ENCODE data around the gene PPM1L.
"Not testable (repeated sequence)": the region's sequence is repeated elsewhere in the genome, so short reads cannot be mapped to it uniquely, and the experiment has no call there.

The PPM1L gene

DNA sequence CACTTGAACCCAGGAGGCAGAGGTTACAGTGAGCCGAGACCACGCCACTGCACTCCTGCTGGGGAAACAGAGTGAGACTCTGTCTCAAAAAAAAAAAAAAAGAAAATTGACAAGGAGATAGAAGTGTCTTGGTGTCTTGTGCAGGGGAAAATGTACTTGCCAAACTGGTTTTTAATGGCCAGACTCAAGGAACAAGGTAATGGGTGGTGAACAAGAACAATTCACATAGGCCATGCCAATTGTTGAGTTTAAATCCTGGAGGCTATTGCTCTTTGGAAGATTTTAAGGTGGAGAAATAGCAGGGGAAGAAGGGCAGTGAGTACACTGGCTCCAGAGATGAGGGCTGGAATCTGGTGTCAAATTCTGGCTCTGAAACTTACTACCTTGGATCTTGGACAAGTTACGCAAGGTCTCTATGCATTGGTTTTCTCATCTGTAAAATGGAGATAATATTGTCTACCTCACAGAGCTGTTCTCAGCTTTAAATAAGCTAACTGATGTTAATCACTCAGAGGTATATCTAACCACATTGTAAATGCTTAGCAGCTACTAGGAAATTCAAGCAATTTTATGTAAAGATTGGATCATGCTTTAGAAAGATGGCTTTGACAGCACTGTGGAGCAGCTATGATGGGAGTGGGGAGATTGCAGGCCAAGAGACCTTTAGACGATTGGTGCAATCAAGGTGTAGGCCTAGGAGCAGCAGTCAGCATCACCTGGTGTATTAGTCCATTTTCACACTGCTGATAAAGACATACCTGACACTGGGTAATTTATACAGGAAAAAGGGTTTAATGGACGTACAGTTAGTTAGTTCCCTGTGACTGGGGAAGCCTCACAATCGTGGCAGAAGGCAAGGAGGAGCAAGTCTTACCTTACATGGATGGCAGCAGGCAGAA is 270.8 kb downstream of the PPM1L start:
- no peak overlapping the region for H3K4me3 ChIP-seq (ENCODE audit: low read length)
- H2BK15ac ChIP-seq (replicated peaks; ENCODE audit: low read depth) = no peak overlapping the region
- H3K4me1 ChIP-seq (ENCODE audit: control insufficient read depth, low read depth, low read length) = no peaks in the 10 kb centered on the region
- no peak overlapping the region for H4K5ac ChIP-seq (ENCODE audit: low read length)
- no peak overlapping the region for H3K56ac ChIP-seq (ENCODE audit: low read length)
- no peak overlapping the region for H3K4me2 ChIP-seq (ENCODE audit: low read length)
- H4K8ac ChIP-seq (ENCODE audit: low read depth, low read length) = no peak overlapping the region
- H2AK5ac ChIP-seq (ENCODE audit: low read length) = no peak overlapping the region
- no peaks in the 10 kb centered on the region for H3K79me1 ChIP-seq (ENCODE audit: low read length)
- H2BK120ac ChIP-seq (ENCODE audit: low read depth, low read length) = no peak overlapping the region
- H3K9ac ChIP-seq (ENCODE audit: low read length) = no peak overlapping the region
- H3K27ac ChIP-seq (ENCODE audit: low read depth, low read length) = no peak overlapping the region
- no peak overlapping the region for H3K4ac ChIP-seq (ENCODE audit: low read depth, low read length)
- no peaks in the 10 kb centered on the region for H3K27me3 ChIP-seq (ENCODE audit: insufficient read depth, low read length, poor library complexity)
- no peak overlapping the region for H3K18ac ChIP-seq (ENCODE audit: low read length)
- no peak overlapping the region for H3K23ac ChIP-seq (ENCODE audit: low read length)
- H2BK5ac ChIP-seq (ENCODE audit: low read length) = no peak overlapping the region
- no peaks in the 10 kb centered on the region for H3K36me3 ChIP-seq (ENCODE audit: control insufficient read depth, insufficient read depth, low read length)
- no peak for DNase-seq
- no CpG with 5 or more reads among the region's 6 CpGs for WGBS (ENCODE audit: extremely low coverage, insufficient coverage, low lambda C conversion rate)
- H3K79me2 ChIP-seq (ENCODE audit: control insufficient read depth, insufficient read depth, low read length) = no peaks in the 10 kb centered on the region

DNA sequence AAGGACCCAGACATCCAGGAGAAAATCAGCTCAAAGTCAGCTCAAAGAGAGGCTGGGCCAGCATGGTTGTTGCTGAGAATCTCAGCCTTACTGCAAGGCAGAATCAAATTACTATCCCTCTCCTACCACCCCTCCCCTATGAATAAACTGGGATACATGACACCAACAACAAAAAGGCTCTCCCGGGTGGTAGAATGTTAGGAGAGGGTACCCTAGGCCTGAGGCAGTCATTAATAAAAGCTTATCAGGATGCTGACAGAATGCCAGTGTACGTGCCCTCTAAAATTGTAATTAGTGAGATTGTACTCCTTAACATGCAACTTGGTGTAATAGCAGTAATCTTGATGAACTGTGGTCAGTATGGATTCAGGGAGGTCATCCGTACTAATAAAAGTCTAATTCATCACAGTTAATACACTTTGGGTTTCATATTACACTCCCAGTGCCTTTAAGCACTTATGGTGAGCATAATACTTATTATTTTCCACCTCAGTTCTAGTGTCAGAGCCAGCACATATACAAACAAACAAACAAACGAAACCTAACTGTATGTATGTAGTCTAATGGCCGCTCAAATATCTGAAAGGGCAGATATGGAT is 272.6 kb downstream of the PPM1L start:
- Histone ChIP-seq H3K4ac (ENCODE audit: low read depth, low read length) (no peak overlapping the region), H2BK120ac (ENCODE audit: low read depth, low read length) (no peak overlapping the region), H2AK5ac (ENCODE audit: low read length) (no peak overlapping the region), H3K36me3 (ENCODE audit: control insufficient read depth, insufficient read depth, low read length) (no peaks in the 10 kb centered on the region), H3K79me1 (ENCODE audit: low read length) (no peaks in the 10 kb centered on the region), H3K56ac (ENCODE audit: low read length) (no peak overlapping the region), H2BK5ac (ENCODE audit: low read length) (no peak overlapping the region), H3K4me1 (ENCODE audit: control insufficient read depth, low read depth, low read length) (no peaks in the 10 kb centered on the region), H4K5ac (ENCODE audit: low read length) (no peak overlapping the region), H3K27me3 (ENCODE audit: insufficient read depth, low read length, poor library complexity) (no peaks in the 10 kb centered on the region), H4K8ac (ENCODE audit: low read depth, low read length) (no peak overlapping the region), H3K4me3 (ENCODE audit: low read length) (no peak overlapping the region), H3K79me2 (ENCODE audit: control insufficient read depth, insufficient read depth, low read length) (no peaks in the 10 kb centered on the region), H3K27ac (ENCODE audit: low read depth, low read length) (no peak overlapping the region), H2BK15ac (replicated peaks; ENCODE audit: low read depth) (no peak overlapping the region), H3K4me2 (ENCODE audit: low read length) (no peak overlapping the region), H3K9ac (ENCODE audit: low read length) (no peak overlapping the region), H3K18ac (ENCODE audit: low read length) (no peak overlapping the region), H3K23ac (ENCODE audit: low read length) (no peak overlapping the region)
- no CpG with 5 or more reads among the region's 5 CpGs for WGBS (ENCODE audit: extremely low coverage, insufficient coverage, low lambda C conversion rate)
- DNase-seq = peak; percentile 9

DNA sequence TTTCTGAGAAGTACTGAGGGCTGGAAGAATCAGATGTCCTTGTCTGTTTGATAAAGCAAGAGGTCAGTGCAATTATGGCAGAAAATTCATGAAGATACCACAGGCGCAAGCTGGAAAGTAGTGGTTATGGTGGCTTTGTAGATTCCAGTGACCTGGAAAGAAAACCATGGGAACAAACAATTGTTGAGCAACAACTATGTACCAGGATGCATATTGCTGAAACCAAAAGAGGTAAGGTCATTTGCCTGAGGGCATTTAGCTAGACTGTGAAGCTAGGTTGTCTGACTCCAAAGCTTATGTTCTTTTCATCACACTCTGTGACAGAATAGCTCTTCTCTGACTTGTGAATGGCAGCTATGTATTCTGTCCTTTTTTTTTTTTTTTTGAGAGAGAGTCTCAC is 275.1 kb downstream of the PPM1L start:
- WGBS (ENCODE audit: extremely low coverage, insufficient coverage, low lambda C conversion rate) = no CpG with 5 or more reads among the region's 1 CpG
- no peak overlapping the region for H4K5ac ChIP-seq (ENCODE audit: low read length)

DNA sequence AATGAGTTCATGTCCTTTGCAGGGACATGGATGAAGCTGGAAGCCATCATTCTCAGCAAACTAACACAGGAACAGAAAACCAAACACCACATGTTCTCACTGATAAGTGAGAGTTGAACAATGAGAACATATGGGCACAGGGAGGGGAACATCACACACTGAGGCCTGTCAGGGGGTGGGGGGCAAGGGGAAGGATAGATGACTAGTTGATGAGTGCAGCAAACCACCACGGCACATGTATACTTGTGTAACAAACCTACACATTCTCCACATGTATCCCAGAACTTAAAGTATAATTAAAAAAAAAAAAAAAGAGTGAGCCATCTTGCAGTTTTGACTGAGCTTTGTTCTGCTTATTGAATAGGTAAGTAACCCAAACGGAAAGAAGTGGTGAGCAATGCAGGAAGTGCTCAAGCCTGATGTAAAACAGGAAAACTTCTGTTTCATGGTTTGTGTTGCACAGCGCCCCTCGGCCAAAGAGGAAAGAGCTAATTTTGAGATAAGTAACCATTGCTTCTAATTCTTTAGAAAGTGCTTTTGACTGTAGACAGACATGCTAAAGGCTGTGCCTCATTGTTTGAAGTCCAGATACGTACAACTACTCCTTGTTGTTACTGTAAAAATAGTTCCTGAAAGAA is 279.0 kb downstream of the PPM1L start:
- WGBS (ENCODE audit: extremely low coverage, insufficient coverage, low lambda C conversion rate) = no CpG with 5 or more reads among the region's 5 CpGs
- not testable (repeated sequence) for H3K79me2 ChIP-seq (ENCODE audit: control insufficient read depth, insufficient read depth, low read length); H3K4me3 ChIP-seq (ENCODE audit: low read length); H4K8ac ChIP-seq (ENCODE audit: low read depth, low read length); H3K4me1 ChIP-seq (ENCODE audit: control insufficient read depth, low read depth, low read length); H3K36me3 ChIP-seq (ENCODE audit: control insufficient read depth, insufficient read depth, low read length); H3K79me1 ChIP-seq (ENCODE audit: low read length); H2AK5ac ChIP-seq (ENCODE audit: low read length); H3K9ac ChIP-seq (ENCODE audit: low read length); H2BK5ac ChIP-seq (ENCODE audit: low read length); H3K4ac ChIP-seq (ENCODE audit: low read depth, low read length); H3K18ac ChIP-seq (ENCODE audit: low read length); H3K56ac ChIP-seq (ENCODE audit: low read length); DNase-seq; H3K27ac ChIP-seq (ENCODE audit: low read depth, low read length); H2BK15ac ChIP-seq (replicated peaks; ENCODE audit: low read depth); H3K4me2 ChIP-seq (ENCODE audit: low read length); H4K5ac ChIP-seq (ENCODE audit: low read length); H3K23ac ChIP-seq (ENCODE audit: low read length); H3K27me3 ChIP-seq (ENCODE audit: insufficient read depth, low read length, poor library complexity); H2BK120ac ChIP-seq (ENCODE audit: low read depth, low read length)

More for the DNA sequence above, 275.1 kb downstream of the PPM1L start:
- DNase-seq = no peak
- Histone ChIP-seq H3K4ac (ENCODE audit: low read depth, low read length) (no peak overlapping the region), H3K79me1 (ENCODE audit: low read length) (no peaks in the 10 kb centered on the region), H3K56ac (ENCODE audit: low read length) (no peak overlapping the region), H3K4me1 (ENCODE audit: control insufficient read depth, low read depth, low read length) (no peaks in the 10 kb centered on the region), H3K9ac (ENCODE audit: low read length) (no peak overlapping the region), H2BK15ac (replicated peaks; ENCODE audit: low read depth) (no peak overlapping the region), H3K27ac (ENCODE audit: low read depth, low read length) (no peak overlapping the region), H2AK5ac (ENCODE audit: low read length) (no peak overlapping the region), H3K27me3 (ENCODE audit: insufficient read depth, low read length, poor library complexity) (no peaks in the 10 kb centered on the region), H3K18ac (ENCODE audit: low read length) (no peak overlapping the region), H3K79me2 (ENCODE audit: control insufficient read depth, insufficient read depth, low read length) (no peaks in the 10 kb centered on the region), H3K4me3 (ENCODE audit: low read length) (no peak overlapping the region), H4K8ac (ENCODE audit: low read depth, low read length) (no peak overlapping the region), H2BK120ac (ENCODE audit: low read depth, low read length) (no peak overlapping the region), H3K4me2 (ENCODE audit: low read length) (no peak overlapping the region), H3K36me3 (ENCODE audit: control insufficient read depth, insufficient read depth, low read length) (no peaks in the 10 kb centered on the region), H2BK5ac (ENCODE audit: low read length) (no peak overlapping the region), H3K23ac (ENCODE audit: low read length) (no peak overlapping the region)

DNA sequence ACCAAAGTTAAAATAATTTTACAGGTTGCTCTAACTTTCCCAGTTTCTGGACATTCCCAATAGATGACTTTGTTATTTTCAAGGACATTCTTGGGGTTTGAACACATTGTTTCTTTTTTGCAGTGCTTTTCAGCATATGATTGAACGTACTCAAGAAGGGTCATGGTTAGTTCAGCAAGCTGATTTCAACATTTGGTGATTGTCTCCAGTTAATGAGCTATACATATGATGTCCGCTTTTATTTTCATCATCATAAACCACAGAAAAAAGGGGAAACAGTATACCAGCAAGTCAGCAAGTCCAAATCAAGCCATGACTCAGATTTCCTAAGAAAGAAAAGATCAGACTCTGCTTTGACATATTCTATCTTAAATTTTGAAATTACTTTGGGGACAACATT is 279.7 kb downstream of the PPM1L start:
- Histone ChIP-seq H3K4me1 (ENCODE audit: control insufficient read depth, low read depth, low read length) (no peaks in the 10 kb centered on the region), H3K79me2 (ENCODE audit: control insufficient read depth, insufficient read depth, low read length) (no peaks in the 10 kb centered on the region), H2BK15ac (replicated peaks; ENCODE audit: low read depth) (no peak overlapping the region), H2BK120ac (ENCODE audit: low read depth, low read length) (no peak overlapping the region), H2BK5ac (ENCODE audit: low read length) (no peak overlapping the region), H3K4me3 (ENCODE audit: low read length) (no peak overlapping the region), H3K4me2 (ENCODE audit: low read length) (no peak overlapping the region), H3K27me3 (ENCODE audit: insufficient read depth, low read length, poor library complexity) (no peaks in the 10 kb centered on the region), H3K23ac (ENCODE audit: low read length) (no peak overlapping the region), H2AK5ac (ENCODE audit: low read length) (no peak overlapping the region), H3K18ac (ENCODE audit: low read length) (no peak overlapping the region), H3K9ac (ENCODE audit: low read length) (no peak overlapping the region), H3K36me3 (ENCODE audit: control insufficient read depth, insufficient read depth, low read length) (no peaks in the 10 kb centered on the region), H3K56ac (ENCODE audit: low read length) (no peak overlapping the region), H4K8ac (ENCODE audit: low read depth, low read length) (no peak overlapping the region), H3K4ac (ENCODE audit: low read depth, low read length) (no peak overlapping the region), H4K5ac (ENCODE audit: low read length) (no peak overlapping the region), H3K27ac (ENCODE audit: low read depth, low read length) (no peak overlapping the region), H3K79me1 (ENCODE audit: low read length) (no peaks in the 10 kb centered on the region)
- no peak for DNase-seq
- no CpG with 5 or more reads among the region's 2 CpGs for WGBS (ENCODE audit: extremely low coverage, insufficient coverage, low lambda C conversion rate)

All from mesendoderm (in vitro differentiated cells).